Heart right ventricle (tissue), 16 donors: ENCODE measurements around the gene BOK. TPM values are rescaled to one million over a fixed set of nuclear protein-coding genes. Genes with fewer than 3 reads are reported as not detected.

ENCODE experiments used
- ATAC-seq, 8 donors: fragments of 200-7000 bp; cut with Tn5 transposase; one replicate each; pipeline ENCODE4 v1.9.1; 2020; ENCODE audit warnings: mild to moderate bottlenecking in 8 of 8, moderate library complexity in 8 of 8, moderate number of reproducible peaks in 1 of 8
- DNase-seq, 2 donors: peaks; one replicate each; pipeline ENCODE4 v3.0.0-alpha.2; 2020
- H3K27ac ChIP-seq, 10 donors: fragments of 200-600 bp; sonication (generic) in 2 of 10; one replicate each; pipeline versions ENCODE4 v1.5.0 to v1.8.0; 2020 to 2022; ENCODE audit warnings: mild to moderate bottlenecking in 3 of 10
- H3K27me3 ChIP-seq, 7 donors: fragments of 200-600 bp; one replicate each; pipeline ENCODE4 v1.8.0; 2021 to 2022; ENCODE audit warnings: mild to moderate bottlenecking in 2 of 7
- H3K36me3 ChIP-seq, 9 donors: fragments of 200-600 bp; sonication (generic) in 1 of 9; one replicate each; pipeline versions ENCODE4 v1.5.0 to v1.8.0; 2020 to 2022; ENCODE audit warnings: mild to moderate bottlenecking in 2 of 9
- H3K4me1 ChIP-seq, 9 donors: fragments of 200-600 bp; sonication (generic) in 1 of 9; one replicate each; pipeline versions ENCODE4 v1.5.0 to v1.8.0; 2020 to 2022; ENCODE audit warnings: mild to moderate bottlenecking in 4 of 9
- H3K4me3 ChIP-seq, 10 donors: fragments of 200-600 bp; sonication (generic) in 2 of 10; one replicate each; pipeline versions ENCODE4 v1.5.0 to v1.8.0; 2020 to 2022; ENCODE audit warnings: mild to moderate bottlenecking in 7 of 10, moderate library complexity in 2 of 10
- H3K9me3 ChIP-seq, 11 donors: fragments of 200-600 bp in 10 of 11; sonication (generic) in 2 of 11; one replicate each; pipeline versions ENCODE4 v1.5.0 to v1.8.0; 2013 to 2022; ENCODE audit warnings: mild to moderate bottlenecking in 2 of 11, control low read depth in 1 of 11, moderate library complexity in 1 of 11
- WGBS, 2 donors: extraction: QIAGEN DNeasy Blood & Tissue Kit; methylation state at CpG; one replicate each; pipeline ENCODE4 v1.1.7; 2013; ENCODE audit warnings: inconsistent platforms in 1 of 2; 5-methylcytosine and 5-hydroxymethylcytosine counted together
- intact Hi-C, 10 donors: fragments of 100-400 bp; cut with DNase I; formaldehyde crosslinking; loops; one replicate each; pipeline versions ENCODE4 v1.11.1 to v1.14.2; 2022
- polyA plus RNA-seq, 2 donors: library from polyadenylated mRNA; stranded (reverse); fragments of 200-250 nt; gene quantifications; one replicate each; pipeline ENCODE4 v1.2.3, GENCODE V29; 2013
- total RNA-seq, 10 donors: library from RNA; stranded (reverse); fragmentation: NEBNext Ultra II Directional in 3 of 10; extraction: Animal tissue kit (Norgen Biotek cat#: 25700) in 3 of 10; gene quantifications; one replicate each; pipeline versions ENCODE4 v1.2.1 to v1.2.4, GENCODE V29; 2021 to 2023
- TF ChIP-seq, protein P1 (sequence below), 9 donors: fragments of 200-600 bp; sonication (generic) in 2 of 9; IDR thresholded peaks; one replicate each; pipeline versions ENCODE4 v1.5.0 to v1.8.0; 2021 to 2022; ENCODE audit warnings: antibody characterized with exemption in 9 of 9, mild to moderate bottlenecking in 5 of 9, moderate library complexity in 1 of 9
- donor health status: Arrhythmogenic right ventricular cardiomyopathy.
- donor health status: ischemic (EF 13 %, LVEDD 7.1; RV severe dilation, severe dysfunction).
- donor health status: healthy with polysubstance abuse.
- donor health status: DM: no; HTN: yes; CAD: no.
- donor health status: DM: no; HTN: no; CAD: no.
- donor health status: ischemic (EF 25% LVEDD 6.9; RV normal size, moderate dysfunction).
- donor health status: ischemic (EF 25% LVEDD 5.7; RV mildly dilated, moderate dysfunction).
- donor health status: healthy.
- donor health status: DM: yes; HTN: yes; CAD: no.
- donor health status: Ischemic cardiomyopathy.
- donor health status: ischemic (EF 35%, LVEDD 5.7; RV mildly dilated, moderate dysfunction).
- donor health status: nonischemic (EF 11% LVEDD 7.7; RV severe dilation, severe dysfunction).
- donor health status: DM: yes; HTN: yes; CAD: no.
- donor health status: PGD.
- donor health status: ischemic (EF 29% LVEDD 5.4; RV normal size, mild dysfunction).
- donor health status: nonischemic (EF 23%, LVEDD 6.1; RV moderate dilation, normal function).

BOK gene
- total and polyA plus RNA-seq, 12 donors, result 1.6 to 15.6 (median 3.3) TPM

DNA sequence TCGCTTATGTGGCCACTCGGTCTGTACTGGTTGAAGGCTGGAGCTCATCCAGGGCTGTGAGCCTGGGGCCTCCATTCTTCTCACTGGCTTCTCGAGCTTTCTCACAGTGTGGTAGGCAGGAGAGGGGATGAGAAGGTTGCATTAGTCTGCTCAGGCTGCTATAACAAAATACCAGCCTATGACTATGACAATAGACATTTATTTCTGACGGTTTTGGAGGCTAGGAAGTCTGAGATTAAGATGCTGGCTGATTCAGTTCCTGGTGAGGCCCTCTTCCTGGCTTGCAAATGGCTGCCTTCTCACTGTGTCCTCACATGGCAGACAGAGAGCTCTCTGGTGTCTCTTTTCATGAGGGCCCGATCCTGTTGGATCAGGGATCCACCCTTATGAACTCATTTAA lies 44.0 kb upstream of the BOK start:
- DNase-seq (no peak), ATAC-seq (peak in 1 of 8 donors; percentile 10)
- TF ChIP-seq, protein P1, sequence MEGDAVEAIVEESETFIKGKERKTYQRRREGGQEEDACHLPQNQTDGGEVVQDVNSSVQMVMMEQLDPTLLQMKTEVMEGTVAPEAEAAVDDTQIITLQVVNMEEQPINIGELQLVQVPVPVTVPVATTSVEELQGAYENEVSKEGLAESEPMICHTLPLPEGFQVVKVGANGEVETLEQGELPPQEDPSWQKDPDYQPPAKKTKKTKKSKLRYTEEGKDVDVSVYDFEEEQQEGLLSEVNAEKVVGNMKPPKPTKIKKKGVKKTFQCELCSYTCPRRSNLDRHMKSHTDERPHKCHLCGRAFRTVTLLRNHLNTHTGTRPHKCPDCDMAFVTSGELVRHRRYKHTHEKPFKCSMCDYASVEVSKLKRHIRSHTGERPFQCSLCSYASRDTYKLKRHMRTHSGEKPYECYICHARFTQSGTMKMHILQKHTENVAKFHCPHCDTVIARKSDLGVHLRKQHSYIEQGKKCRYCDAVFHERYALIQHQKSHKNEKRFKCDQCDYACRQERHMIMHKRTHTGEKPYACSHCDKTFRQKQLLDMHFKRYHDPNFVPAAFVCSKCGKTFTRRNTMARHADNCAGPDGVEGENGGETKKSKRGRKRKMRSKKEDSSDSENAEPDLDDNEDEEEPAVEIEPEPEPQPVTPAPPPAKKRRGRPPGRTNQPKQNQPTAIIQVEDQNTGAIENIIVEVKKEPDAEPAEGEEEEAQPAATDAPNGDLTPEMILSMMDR (IDR thresholded peaks at IDR 0.05), result no peak
- Histone ChIP-seq H3K27ac (no peak overlapping the region), H3K27me3 (peaks cover 0 to 3% (median under 1%) of the 10 kb centered on the region in 7 donors), H3K9me3 (no peaks in the 10 kb centered on the region), H3K36me3 (no peaks in the 10 kb centered on the region), H3K4me3 (no peak overlapping the region), H3K4me1 (peaks cover 0 to 3% (median 1%) of the 10 kb centered on the region in 9 donors)
- WGBS, 2 donors, result 68 to 72% methylated on average over 5 of the region's 5 CpGs
- intact Hi-C loops, result no loop called here

DNA sequence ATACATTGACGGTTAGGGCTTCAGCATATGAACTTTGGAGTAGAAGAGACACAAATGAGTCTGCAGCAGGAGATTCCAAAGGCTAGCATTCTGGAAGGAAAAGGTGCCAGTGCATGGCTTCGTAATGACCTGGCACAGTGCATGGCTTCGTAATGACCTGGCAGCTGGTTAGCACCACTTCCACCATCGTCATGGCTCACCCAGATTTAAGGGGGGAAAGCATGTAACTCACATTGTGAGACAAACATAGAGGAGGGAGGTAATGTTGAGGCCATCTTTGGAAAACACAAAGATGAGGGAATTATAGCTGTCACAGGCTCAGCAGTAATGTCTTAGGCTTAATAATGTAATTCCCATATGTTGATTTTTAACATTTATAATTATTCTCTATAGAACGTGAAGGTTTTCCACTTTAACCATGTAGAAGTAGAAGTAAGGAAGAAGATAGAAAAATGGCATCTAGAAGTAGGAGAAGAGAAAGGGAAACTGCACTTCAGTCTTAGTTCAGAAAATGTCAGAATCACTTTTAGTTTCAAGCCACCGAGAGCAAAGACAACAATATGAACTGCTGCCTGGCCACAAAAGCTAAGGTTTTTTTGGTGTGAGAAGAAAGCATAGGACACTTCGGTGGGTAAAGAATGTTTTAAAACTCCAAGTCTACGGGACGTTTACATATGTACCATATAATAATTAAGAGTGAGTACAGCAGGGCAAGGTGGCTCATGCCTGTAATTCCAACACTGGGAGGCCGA lies 43.4 kb upstream of the BOK start:
- no peak overlapping the region for H3K27ac ChIP-seq
- intact Hi-C loops, result no loop called here
- no peak for ATAC-seq

DNA sequence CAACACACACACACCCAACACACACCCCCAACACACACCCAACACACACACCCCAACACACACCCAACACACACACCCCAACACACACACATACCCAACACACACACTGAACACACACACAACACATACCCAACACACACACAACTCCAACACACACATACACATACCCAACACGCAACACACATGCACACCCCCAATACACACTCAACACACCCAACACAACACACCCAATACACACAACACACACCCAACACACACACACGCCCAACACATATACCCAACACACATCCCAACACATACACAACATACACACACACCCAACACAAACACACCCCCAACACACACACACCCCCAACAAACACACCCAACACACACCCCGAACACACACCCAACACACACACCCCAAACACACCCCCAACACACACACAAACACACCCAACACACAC lies 42.0 kb upstream of the BOK start:
- TF ChIP-seq, protein P1 (IDR thresholded peaks at IDR 0.05), result no peak
- no peak for DNase-seq
- Histone ChIP-seq H3K9me3 (no peaks in the 10 kb centered on the region), H3K36me3 (no peaks in the 10 kb centered on the region), H3K4me1 (no peaks in the 10 kb centered on the region), H3K27me3 (peaks cover 0 to 16% (median 9%) of the 10 kb centered on the region in 7 donors), H3K27ac (no peak overlapping the region), H3K4me3 (no peak overlapping the region)
- 97 to 98% methylated on average over 3 of the region's 3 CpGs for WGBS, 2 donors
- peak in 1 of 8 donors; percentile 66 for ATAC-seq
- intact Hi-C loops, result no loop called here

More for the DNA sequence above, 43.4 kb upstream of the BOK start:
- no peaks in the 10 kb centered on the region for H3K9me3 ChIP-seq
- TF ChIP-seq, protein P1 (IDR thresholded peaks at IDR 0.05), result no peak
- 70 to 74% methylated on average over 10 of the region's 10 CpGs for WGBS, 2 donors
- no peaks in the 10 kb centered on the region for H3K36me3 ChIP-seq
- peaks cover 0 to 10% (median 6%) of the 10 kb centered on the region in 7 donors for H3K27me3 ChIP-seq
- no peak for DNase-seq
- H3K4me1 ChIP-seq, result no peaks in the 10 kb centered on the region
- H3K4me3 ChIP-seq, result no peak overlapping the region

DNA sequence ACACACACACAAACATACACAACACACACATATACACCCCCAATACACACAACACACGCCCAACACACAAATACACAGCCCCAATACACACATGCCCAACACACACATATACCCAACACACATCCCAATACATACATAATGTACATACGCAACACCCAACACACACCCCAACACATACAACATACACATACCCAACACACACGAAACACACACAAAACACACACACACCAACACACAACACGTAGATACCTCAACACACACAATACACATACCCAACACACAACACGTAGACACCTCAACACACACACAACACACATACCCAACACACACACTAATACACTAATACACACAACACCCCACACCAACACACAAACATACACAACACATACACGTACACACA lies 41.2 kb upstream of the BOK start:
- Histone ChIP-seq H3K4me1 (no peaks in the 10 kb centered on the region), H3K36me3 (no peaks in the 10 kb centered on the region), H3K4me3 (no peak overlapping the region), H3K27ac (no peak overlapping the region), H3K27me3 (peaks cover 0 to 20% (median 9%) of the 10 kb centered on the region in 7 donors), H3K9me3 (no peaks in the 10 kb centered on the region)
- WGBS, 2 donors, result 90 to 95% methylated on average over 6 of the region's 6 CpGs
- TF ChIP-seq, protein P1 (IDR thresholded peaks at IDR 0.05), result no peak
- intact Hi-C loops, result no loop called here
- no peak for DNase-seq
- no peak for ATAC-seq
